Endometrium (tissue), 2 donors: ENCODE measurements around the gene SPATA6L.

Experiments used
- FAIRE-seq: peaks from 2 replicates; lab custom pipeline; 2012; peaks lifted over from hg19 to GRCh38; lab: Jason Lieb, UNC
- donor health status: control.
- donor health status: control.

The SPATA6L gene

DNA sequence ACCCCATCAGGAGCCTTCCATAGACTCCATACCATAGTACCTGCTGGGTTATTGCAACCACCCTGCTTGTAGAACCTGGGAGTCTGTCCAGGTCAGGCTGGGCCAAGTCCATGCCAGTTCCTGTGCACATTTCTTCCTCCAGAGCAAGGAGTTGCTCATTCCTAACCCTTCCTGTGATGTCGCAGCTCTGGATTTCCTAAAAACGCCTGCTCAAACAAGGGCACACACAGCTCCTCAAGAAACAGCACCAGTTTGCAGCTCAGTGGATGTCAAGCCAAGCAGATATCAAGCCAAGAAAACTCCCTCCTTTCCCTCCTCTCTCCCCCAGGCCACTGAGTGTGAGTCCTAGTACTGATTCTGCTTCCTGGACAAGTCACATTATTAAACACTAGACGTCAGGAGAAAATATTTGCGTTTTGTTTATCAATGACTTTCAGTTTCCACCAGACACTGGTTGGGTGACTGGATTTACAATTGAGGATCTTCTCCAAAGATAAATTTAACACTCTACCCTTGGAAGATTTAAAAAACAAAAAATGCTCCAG is 116.5 kb downstream of the SPATA6L start:
- FAIRE-seq = no peak

DNA sequence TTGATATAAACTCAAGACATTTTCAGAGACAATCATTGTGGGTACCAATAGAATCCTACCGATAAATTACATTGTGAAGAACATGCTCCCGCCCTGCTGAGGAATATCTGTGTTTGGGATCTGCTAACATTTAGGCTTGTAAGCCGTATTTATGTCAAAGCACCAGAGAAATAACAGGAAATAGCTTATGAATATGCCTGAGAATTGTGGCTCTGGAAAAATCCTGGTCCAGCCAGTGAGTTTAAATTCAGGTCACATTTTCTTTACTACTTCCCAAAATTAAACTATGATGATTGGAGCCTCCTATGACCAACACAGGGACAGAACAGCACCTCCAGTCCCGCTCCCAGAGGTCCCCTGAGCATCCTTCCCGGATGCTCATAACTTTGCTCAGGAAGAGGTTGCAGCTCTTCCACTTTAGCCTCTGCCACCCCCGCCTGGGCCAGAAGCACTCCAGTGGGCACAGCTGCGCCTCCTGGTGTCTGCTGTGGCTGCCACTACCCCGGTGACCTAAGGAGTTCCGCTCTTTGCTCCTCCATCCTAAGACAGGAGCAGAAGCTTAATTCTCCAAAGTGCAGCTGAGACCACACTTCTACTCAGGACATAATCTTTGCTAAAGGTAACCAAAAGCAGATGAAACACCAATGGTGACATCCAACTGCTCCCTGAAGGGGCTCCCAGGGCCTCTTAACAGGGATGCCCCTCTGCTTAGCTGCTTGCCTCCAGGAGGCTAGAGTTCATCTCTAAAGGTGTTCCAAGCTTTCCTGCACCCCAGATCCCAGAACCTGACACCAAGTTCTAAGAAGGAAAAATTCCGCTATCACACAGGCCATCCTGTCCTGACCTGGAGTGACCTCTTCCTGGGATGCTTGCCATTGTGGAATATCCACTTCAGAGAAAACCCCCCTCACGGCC is 117.2 kb downstream of the SPATA6L start:
- FAIRE-seq = no peak
